Chondrocyte (in vitro differentiated cells): ENCODE data around the gene AJAP1. TPM values are rescaled to one million over a fixed set of nuclear protein-coding genes. Genes with fewer than 3 reads are reported as not detected.

ENCODE experiments used
- DNase-seq: peaks from one replicate; pipeline ENCODE4 v3.0.0; 2021; ENCODE audit warnings: mixed read lengths, low spot score
- H3K27ac Mint-ChIP-seq: one replicate; pipeline ENCODE4 v1.8.0; 2021; ENCODE audit warnings: mild to moderate bottlenecking, moderate library complexity, mixed read lengths; ENCODE audit not compliant: unreplicated experiment
- H3K27me3 Mint-ChIP-seq: 2 replicates; pipeline ENCODE4 v1.8.0; 2021; ENCODE audit warnings: low read depth, mixed read lengths
- H3K36me3 Mint-ChIP-seq: 2 replicates; pipeline ENCODE4 v1.8.0; 2021; ENCODE audit warnings: low read depth, mixed read lengths
- H3K4me1 Mint-ChIP-seq: 2 replicates; pipeline ENCODE4 v1.8.0; 2021; ENCODE audit warnings: low read depth, mild to moderate bottlenecking, mixed read lengths
- H3K4me3 Mint-ChIP-seq: one replicate; pipeline ENCODE4 v1.8.0; 2021; ENCODE audit warnings: mild to moderate bottlenecking, moderate library complexity, mixed read lengths; ENCODE audit not compliant: unreplicated experiment
- H3K9me3 Mint-ChIP-seq: 2 replicates; pipeline ENCODE4 v1.8.0; 2021; ENCODE audit warnings: low read depth, mixed read lengths
- total RNA-seq: library from RNA; stranded (reverse); gene quantifications from 3 replicates; pipeline ENCODE4 v1.2.1, GENCODE V29; 2021
- TF ChIP-seq, protein P1 (sequence below): fragments of 200-600 bp; sonication (generic); IDR thresholded peaks from 2 replicates; pipeline ENCODE4 v1.5.0; 2021; ENCODE audit warnings: antibody characterized with exemption, mild to moderate bottlenecking, moderate library complexity

The AJAP1 gene
- total RNA-seq, 1 donor from 2014 or later: not detected

DNA sequence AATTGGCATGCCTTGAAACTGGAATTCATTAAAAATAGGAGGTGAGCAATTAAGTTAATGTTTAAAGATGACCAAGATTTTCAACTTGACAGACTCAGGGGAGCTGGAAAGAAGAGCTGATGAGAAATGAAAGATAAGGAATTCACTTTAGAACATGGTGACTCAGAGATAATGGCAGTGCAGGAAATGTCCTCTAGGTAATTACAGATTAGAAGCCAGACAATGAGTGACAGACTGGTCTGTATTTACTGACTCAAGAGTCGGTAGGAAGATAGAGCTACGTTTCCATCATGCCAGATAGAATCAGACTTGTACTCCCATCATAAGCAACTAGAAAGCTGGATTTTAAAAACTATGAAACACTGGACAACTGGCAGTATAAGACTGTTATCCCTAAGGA, 151.6 kb downstream of the AJAP1 start:
- Mint-ChIP-seq H3K4me3 (no peak overlapping the region), H3K9me3 (peaks cover 29% of the 10 kb centered on the region), H3K36me3 (no peaks in the 10 kb centered on the region), H3K4me1 (no peaks in the 10 kb centered on the region), H3K27me3 (no peaks in the 10 kb centered on the region), H3K27ac (no peak overlapping the region)
- TF ChIP-seq, protein P1, sequence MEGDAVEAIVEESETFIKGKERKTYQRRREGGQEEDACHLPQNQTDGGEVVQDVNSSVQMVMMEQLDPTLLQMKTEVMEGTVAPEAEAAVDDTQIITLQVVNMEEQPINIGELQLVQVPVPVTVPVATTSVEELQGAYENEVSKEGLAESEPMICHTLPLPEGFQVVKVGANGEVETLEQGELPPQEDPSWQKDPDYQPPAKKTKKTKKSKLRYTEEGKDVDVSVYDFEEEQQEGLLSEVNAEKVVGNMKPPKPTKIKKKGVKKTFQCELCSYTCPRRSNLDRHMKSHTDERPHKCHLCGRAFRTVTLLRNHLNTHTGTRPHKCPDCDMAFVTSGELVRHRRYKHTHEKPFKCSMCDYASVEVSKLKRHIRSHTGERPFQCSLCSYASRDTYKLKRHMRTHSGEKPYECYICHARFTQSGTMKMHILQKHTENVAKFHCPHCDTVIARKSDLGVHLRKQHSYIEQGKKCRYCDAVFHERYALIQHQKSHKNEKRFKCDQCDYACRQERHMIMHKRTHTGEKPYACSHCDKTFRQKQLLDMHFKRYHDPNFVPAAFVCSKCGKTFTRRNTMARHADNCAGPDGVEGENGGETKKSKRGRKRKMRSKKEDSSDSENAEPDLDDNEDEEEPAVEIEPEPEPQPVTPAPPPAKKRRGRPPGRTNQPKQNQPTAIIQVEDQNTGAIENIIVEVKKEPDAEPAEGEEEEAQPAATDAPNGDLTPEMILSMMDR: no peak
- no peak for DNase-seq

DNA sequence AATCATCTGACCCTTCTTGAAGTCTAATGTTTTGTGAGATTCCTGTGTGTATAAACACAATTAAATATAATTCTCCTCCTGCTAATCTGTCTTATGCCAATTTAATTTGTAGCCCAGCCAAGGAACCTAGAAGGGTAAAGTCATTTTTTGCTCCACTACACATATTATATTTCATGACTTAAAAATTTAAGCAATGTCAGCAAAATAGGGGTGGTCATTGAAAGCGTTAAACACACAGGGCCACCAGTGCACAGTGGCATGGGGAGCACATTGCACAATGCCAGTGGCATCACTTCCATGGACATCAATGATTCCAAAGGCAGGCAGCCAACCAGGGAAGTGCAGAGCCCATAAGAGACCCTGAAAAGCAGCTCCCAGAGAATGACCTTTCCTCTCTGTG, 166.1 kb downstream of the AJAP1 start:
- DNase-seq: no peak
- Mint-ChIP-seq H3K4me1 (no peaks in the 10 kb centered on the region), H3K27ac (no peak overlapping the region), H3K4me3 (no peak overlapping the region), H3K9me3 (peaks cover 48% of the 10 kb centered on the region), H3K36me3 (no peaks in the 10 kb centered on the region), H3K27me3 (no peaks in the 10 kb centered on the region)
- TF ChIP-seq, protein P1: no peak

DNA sequence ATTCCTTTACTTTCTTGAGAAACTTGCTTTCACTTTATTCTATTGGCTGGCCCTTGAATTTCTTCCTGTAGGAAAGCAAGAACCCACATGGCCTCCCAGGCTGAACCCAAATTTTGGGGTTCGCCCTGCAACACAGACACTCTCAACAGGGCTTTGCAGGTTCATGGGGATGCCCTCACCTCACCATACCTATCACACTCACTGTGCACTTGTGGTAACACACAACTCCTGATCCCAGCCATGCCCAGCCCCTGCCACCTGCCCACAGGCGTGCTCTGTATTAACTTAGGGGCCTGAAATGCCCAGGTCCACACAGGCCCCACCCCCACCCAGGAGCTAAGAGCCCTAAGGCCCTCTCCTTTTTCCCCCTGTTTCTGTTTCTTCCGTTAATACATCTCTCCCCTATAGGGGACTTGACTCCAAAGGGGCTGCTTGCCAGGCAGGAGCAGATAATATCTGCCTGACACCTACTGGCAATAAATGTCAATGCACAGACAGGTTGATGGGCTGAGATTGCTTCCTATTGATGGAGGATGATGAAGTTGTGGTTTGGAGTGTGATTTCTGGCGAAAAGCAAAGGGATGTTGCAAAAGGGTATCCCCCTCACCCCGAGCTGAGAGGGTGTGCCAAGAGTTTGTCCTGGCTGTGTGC, 171.5 kb downstream of the AJAP1 start:
- TF ChIP-seq, protein P1: peak; percentile 66
- Mint-ChIP-seq H3K4me1 (no peaks in the 10 kb centered on the region), H3K27me3 (no peaks in the 10 kb centered on the region), H3K36me3 (no peaks in the 10 kb centered on the region), H3K4me3 (no peak overlapping the region), H3K27ac (no peak overlapping the region), H3K9me3 (peaks cover 12% of the 10 kb centered on the region)
- no peak for DNase-seq

DNA sequence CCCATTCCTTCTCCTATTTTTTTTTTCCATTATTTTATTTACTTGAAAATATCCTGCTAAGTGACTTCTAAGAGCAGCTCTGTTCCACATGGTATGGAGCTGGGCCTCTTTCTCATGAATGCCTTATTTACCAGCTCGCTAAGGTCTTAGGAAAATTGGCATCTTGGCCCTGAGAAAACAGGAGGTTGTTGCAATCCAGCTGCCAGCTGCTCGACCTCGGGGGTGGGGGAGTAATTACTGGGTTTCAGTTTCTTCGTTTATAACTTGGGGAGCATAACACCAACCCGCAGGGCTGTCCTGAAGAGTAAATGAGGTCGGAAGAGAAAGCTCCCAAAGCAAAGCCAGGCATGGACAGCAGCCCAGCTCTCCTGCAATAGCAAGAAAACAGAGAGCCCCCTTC, 176.3 kb downstream of the AJAP1 start:
- H3K4me3 Mint-ChIP-seq: no peak overlapping the region
- H3K36me3 Mint-ChIP-seq: no peaks in the 10 kb centered on the region
- H3K4me1 Mint-ChIP-seq: no peaks in the 10 kb centered on the region
- no peak overlapping the region for H3K27ac Mint-ChIP-seq
- no peaks in the 10 kb centered on the region for H3K27me3 Mint-ChIP-seq
- TF ChIP-seq, protein P1: no peak
- no peak for DNase-seq
- H3K9me3 Mint-ChIP-seq: peaks cover 10% of the 10 kb centered on the region

DNA sequence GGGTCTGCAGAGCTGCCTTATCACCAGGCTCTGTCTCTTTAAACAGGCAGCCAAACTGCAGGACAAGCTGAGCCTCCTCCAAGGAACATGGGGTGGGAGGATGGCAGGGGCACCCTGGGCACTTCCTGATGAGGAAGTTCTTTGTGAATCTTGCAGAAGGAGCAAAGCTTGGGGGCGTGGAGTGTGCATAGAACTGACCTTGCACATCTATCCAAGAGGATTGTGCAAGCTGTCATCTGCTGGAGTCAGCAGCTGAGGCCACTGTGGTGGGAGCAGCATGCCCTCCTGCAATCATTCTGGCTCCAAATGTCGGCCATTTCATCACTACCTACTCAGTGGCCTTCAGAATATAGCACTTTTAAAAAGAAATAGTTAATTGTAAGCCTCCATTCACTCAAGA, 182.2 kb downstream of the AJAP1 start:
- Mint-ChIP-seq H3K4me1 (no peaks in the 10 kb centered on the region), H3K9me3 (peaks cover 18% of the 10 kb centered on the region), H3K27me3 (no peaks in the 10 kb centered on the region), H3K27ac (no peak overlapping the region), H3K4me3 (no peak overlapping the region), H3K36me3 (no peaks in the 10 kb centered on the region)
- TF ChIP-seq, protein P1: no peak
- no peak for DNase-seq
